Femur (tissue), 1 donor: ENCODE results near the gene NCOA1.
"Not testable (repeated sequence)": the region's sequence is repeated elsewhere in the genome, so short reads cannot be mapped to it uniquely, and the experiment has no call there.

Experiments used
- DNase-seq: peaks from one replicate; pipeline ENCODE4 v3.0.0-alpha.2; 2017

NCOA1 gene

DNA sequence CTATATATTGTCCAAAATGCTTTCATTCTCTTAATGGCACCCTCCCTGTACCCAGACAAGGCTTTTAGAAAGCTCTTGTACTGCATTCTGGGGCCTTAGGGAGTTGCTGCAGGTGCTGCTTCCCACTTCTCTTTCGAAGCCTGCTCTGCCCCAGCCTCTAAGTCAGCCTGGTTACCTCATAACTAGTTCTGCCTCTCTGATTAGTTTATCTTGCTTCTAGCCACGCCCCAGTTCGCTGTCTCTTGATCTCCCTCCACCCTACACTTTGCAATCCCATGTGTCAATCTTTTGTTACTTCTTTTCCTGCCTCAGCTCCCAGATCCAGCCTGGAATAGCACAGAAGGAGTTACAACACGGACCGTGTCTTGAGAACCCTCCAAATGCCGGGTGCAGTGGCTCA lies 13.8 kb upstream of the NCOA1 start:
- DNase-seq: no peak

DNA sequence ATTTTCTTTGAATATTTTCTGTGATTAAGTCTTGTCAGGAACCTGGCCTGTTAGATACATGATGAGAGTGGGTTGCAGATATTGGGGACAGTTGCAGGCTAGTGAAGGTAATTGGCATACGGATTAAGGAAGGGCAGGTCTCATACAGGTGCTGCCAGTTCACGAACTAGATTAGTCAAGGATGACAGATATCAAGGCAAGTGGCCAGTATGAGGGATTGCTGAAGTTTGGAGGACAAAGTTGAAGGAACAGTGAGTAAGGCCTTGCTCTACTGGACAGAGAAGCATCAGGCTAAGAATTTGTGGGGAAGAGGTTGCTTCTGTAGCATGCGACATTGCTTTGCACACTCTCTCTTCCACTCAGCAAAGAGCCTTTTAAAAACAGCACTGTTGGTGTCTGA lies 12.8 kb upstream of the NCOA1 start:
- DNase-seq: no peak

DNA sequence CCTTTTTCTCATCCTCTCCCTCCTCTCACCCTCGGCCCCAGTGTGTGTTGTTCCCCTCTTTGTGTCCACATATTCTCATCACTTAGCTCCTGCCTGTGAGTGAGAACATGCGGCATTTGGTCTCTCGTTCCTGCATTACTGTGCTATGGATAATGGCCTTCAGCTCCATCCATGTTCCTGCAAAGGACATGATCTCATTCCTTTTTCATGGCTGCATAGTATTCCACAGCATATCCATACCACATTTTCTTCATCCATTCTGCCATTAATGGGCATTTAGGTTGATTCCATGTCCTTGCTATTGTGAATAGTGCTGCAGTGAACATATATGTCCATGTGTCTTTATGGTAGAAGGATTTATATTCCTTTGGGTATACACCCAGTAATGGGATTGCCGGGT lies 10.8 kb upstream of the NCOA1 start:
- DNase-seq: no peak

DNA sequence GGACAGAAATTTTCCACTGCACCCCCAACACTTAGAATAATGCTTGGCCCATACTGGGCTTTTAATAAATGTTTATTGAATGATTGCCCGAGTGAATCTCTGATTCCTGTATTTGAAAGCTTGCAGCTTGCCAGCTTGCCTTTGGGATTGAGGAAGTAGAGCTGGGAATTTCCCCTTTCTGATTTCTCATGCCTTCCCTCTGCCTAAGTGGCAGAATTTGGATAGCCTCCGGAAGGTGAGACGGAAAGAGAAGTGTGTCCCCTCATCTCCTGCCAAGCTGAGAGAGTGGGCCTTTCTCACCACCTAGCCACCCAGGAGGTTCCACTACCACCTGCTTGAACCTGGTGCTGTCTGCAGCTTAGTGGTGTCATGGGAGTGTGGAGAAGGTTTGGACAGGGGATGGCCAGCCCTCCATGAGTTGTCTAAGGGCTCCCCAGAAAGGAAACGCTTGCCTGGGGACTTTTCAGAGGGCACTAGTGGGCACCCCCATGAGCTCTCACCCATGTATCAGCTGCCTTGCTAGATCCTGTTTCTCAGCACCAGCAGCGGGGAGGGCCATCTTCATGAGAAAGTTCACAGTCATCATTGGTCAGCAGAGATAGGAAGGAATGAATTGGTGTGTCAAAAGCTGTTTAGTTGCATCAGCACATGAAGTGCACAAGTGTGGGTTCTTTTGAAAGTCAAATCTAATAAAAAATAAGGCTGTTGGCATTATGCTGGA lies 8.6 kb upstream of the NCOA1 start:
- peak; percentile 20 for DNase-seq

DNA sequence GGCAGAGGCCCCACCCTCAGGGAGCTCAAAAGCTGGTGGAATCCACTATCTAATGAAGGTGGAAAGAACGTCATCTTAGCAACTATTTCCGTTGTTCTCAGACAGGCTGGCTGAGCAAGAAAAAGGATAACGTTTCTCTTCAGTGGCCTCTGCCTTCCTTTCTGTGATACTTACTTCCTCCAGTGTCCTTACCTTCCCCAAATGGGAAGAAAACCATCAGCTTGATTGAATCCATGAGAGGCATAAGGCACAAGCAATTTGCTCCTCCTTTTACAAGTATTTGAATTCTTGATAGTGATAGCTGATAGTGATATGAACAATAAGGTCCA lies 8.1 kb upstream of the NCOA1 start:
- DNase-seq: no peak

DNA sequence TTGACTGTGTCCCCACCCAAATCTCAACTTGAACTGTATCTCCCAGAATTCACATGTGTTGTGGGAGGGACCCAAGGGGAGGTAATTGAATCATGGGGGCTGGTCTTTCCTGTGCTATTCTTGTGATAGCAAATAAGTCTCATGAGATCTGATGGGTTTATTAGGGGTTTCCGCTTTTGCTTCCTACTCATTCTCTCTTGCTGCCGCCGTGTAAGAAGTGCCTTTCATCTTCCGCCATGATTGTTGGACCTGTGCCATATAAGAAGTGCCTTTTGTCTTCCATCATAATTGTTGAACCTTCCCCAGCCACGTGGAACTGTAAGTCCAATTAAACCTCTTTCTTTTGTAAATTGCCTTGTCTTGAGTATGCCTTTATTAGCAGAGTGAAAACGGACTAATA lies 6.4 kb upstream of the NCOA1 start:
- not testable (repeated sequence) for DNase-seq

DNA sequence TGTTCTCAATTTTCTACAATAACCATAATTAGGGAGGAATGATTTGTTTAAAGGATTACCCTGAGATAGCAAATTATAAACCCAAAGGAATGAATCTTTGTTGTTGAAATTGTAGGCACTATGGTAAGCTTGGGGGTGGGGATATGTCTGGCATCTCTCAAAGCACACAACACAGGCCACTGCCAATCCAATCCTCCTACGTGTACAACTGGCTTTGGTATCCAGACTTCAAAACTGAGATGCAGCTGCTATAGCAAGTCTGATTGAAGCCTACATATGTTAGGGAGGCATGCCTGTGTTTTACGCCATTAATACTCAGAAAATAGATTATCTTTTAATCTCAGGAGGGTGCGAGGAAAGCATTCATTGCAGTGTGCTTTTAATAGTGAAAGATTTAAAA lies 5.9 kb upstream of the NCOA1 start:
- DNase-seq: peak; percentile 42

DNA sequence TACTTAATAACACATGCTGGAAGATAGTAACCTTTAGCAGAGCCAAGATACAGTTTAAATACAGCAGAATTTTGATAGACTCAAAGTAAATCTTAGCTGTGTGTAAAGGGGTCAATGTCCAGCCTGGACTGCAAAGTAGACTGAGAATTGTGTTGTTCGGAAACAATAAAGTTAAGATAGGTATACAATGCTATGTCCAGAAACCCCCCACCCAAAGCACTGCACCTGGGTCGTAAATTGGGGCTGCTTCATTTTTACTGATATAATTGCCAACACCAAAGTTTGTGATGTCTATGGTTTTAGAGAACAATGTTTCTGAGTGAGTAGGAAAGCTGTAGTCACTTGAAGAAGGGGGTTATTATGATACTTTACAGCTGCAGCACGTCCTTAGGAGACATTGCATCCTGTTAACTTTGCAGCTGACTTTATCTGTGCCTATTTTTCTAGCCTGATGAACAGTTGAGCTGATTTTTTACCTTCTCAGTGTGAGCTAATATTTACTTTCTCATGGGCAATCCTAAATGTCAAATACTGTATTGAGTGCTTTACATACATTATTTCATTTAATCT lies 4.3 kb upstream of the NCOA1 start:
- no peak for DNase-seq

DNA sequence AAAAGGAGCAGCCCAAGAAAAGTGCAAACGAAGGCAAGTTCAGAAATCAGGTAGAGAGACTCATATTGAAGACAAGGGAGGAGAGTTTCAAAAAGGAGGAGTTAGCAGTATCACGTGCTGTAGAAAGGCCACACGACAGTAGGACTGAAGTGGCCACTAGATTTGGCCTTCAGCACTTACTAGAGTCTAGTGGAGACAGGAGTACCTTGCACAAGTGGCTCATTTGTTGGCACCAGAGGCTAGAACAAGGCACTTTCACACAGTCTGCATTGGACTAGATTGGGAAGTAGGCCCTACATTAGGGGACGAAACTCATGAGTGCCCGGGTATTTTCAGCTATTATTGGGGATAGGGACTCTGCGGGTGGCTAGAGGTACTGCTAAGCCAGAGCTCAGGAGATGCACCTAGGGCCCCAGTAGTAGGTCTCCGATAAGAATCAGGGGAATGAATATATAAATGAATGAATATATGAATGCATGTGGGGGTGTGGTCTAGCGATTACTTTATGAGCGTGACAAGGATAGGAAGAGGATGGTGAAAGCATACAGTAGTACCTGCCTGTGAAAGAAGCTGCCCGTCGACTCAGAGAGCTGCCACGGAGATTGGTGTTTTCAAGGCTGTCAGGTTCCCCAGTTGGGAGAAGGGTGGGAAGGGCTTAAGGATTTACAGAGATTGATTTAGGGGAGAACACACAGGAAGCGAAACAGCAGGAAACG lies 1.4 kb upstream of the NCOA1 start:
- no peak for DNase-seq

DNA sequence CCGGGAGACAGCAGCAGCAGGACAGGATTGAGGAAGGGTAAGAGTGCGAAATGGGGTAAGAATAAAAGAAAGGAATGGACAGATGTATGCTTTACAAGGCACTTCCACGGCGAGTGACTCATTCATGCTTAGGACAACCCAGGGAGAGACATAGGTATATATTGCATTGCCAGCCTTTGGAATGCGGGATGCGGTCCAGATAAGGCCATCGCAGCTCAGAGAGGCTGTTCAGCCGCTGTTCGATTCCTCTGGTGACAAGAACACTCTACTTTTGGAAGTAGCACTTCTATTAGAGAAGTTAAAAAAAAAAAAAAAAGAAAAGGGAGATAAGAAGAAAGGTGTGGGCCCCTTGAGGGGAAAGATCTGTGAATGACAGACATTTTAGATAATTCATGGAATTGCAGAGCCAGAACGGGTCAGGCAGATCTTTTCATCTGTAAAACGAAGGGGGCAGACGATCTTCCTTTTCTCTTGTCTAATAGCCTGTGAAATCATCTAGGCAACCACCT lies 819 bp upstream of the NCOA1 start:
- peak; percentile 33 for DNase-seq

- peak; percentile 89 for DNase-seq
Measured at GRCh38 chr2:24491542-24492420, 727 bp downstream of the NCOA1 start.

- peak; percentile 32 for DNase-seq
Measured at GRCh38 chr2:24492421-24493279, 1.6 kb downstream of the NCOA1 start.

DNA sequence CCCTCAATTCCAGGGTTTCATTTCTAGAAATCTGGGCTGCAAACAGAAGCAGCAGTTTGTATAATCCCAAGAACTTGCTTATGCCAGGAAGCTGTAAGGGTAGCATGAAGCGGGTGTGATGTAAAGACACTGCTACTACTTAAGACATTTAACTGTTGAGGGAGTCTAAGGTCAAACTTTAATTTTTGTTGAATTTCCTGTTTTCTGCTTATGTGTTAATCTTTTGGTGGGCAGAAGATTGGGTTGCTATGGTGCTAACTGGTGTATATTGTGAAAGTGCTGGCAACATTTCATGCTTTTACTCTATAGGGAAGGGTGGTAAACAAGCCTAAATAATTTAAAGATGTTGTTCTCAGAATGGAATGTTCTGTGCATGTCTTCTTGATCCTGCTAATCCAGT lies 2.7 kb downstream of the NCOA1 start:
- no peak for DNase-seq

GRCh38 chr2:24494410-24494809 lies 3.4 kb downstream of the NCOA1 start:
- DNase-seq: no peak

DNA sequence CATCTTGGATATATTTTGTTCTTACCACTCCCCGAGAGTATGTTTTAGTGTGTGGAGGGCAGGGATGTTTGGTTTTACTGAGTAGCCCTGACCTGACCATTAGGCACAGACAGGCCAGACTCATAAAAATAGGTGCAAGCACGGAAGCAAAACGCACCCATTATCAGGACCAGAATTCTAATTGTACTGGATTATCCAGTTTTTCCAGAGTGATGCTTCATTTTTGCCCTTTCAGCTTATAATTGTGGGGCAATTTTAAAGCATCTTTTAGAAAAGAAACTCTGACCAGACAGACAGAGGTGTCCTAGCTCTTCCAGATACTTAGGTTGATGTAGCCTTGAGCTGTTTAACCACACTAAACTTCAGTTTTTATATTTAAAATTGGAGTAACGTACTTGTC lies 4.4 kb downstream of the NCOA1 start:
- DNase-seq: no peak

GRCh38 chr2:24496959-24497358 lies 5.9 kb downstream of the NCOA1 start:
- no peak for DNase-seq

DNA sequence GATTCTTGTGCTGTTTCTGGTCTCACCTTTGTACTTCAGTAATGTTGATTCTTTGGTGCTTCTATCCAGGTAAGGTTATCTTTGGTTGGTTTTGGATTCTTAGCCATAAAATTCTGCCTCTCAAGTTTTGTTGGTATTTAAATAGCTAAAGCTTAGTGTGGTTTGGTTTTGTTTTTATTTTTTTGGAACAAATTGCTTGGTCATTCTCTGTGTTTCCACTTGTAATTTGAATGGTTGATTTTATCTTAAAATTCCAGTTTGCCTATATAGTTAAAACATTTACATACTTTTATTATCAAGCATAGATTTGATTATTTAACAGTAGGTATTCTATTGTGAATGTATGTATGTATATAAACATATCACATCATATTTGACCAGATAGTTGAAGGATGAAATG lies 6.6 kb downstream of the NCOA1 start:
- DNase-seq: no peak

GRCh38 chr2:24498121-24498520 lies 7.1 kb downstream of the NCOA1 start:
- DNase-seq: no peak

DNA sequence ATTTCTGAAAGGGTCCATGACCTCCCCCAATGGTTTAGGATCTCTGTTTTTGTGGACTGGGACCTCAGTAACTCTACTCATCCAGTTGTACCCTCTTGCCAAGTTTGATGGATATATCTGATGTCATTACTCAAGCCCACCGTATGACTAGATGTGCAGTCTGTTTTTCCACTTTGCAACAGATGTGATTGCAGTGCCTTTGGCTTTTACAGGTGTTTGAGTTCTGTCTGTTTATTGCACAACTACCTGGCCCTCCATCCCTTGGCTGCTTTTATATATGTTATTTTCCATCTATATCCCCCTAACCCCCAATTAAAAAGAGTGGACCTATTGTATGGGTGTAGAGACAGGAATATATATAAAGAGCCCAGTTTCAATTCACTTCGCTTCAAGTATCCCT lies 10.8 kb downstream of the NCOA1 start:
- no peak for DNase-seq

DNA sequence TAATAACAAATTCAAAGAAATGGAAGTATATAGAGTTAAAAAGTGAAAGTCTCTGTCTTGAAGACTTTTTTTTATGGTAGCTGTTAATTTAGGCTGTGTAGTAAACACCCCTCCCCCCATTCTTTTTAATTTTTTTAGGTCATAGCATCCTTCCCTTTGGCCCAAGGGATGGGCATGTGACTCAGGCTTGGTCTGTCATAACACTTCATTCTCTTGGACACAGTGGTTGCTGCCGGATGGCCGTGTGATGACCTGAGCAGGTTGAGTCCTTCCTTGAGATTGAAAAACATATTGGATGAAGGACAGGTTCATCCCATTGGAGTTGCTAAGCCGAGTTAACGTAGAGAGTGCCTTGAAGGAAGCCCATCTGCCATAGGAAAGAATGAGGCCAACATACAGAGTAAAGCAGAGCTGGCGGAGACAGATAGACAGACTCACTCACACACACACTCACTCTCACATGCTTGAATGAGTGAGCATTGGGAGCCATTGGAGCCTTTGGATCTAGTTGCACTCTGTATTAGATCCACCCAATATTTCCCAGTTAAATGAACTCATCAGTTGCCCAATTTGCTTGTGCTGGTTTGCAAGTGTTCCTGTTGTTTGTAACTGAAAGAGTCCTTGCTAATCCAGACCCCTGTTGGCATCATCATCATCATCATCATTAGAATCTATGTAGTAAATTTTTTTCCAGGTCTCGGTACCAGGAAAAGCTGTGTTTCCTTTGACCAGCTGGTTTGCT lies 14.7 kb downstream of the NCOA1 start:
- no peak for DNase-seq

DNA sequence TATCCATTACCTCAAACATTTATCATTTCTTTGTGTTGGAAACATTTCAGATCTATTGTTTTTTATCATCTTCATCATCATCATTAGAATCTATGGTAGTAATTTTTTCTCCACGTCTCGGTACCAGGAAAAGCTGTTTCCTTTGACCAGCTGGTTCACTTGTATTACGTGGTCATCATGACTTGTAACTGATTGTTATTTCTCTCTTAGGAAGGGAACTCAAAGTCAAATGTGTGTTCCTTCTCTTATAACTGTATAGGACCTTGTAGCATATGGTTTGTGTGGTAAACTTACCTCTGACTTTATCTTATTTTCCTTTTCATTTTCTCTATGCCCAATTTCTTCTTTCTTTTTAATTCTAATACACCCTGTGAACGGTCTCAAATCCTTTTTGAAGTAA lies 16.5 kb downstream of the NCOA1 start:
- no peak for DNase-seq

DNA sequence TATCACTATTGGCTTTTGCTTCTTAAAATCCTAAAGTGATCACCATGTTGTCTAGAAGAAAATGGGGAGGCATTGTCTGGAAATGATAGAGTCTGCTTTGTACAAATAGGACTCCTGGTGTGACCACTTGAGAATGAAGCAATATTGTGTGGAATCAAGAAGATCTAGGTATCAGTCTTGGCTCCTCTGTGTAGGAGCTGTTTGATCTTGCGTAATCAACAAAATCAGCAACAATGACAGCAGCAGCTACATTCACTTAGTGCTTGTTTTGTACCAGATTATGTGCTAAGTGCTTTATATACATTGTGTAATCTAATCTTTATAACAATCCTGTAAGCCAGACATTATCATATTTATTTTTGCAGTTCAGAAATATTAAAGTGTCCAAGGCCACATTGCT lies 17.8 kb downstream of the NCOA1 start:
- DNase-seq: no peak
